Choroid plexus epithelial cell (primary cell): ENCODE results near the gene JAG2.
A peak's percentile ranks its signal among the peaks of the same experiment; 100 is the strongest.

Source experiments
- DNase-seq: peaks from one replicate; pipeline ENCODE4 v3.0.0-alpha.2; 2010; ENCODE audit warnings: low read depth
- H3K4me3 ChIP-seq: 2 replicates; pipeline ENCODE4 v1.5.1; 2011; ENCODE audit warnings: low read depth, mild to moderate bottlenecking, control low read depth, low read length, moderate library complexity
- CTCF ChIP-seq: conservative IDR thresholded peaks from 2 replicates; pipeline ENCODE4 v1.5.1; 2011; ENCODE audit warnings: low read depth, mild to moderate bottlenecking, control low read depth, inconsistent platforms, low read length, moderate library complexity

Gene JAG2

GRCh38 chr14:105093431-105094192 is 75.0 kb downstream of the JAG2 start:
- DNase-seq: peak; percentile 67
- peak overlapping the region; percentile 69 for H3K4me3 ChIP-seq
- peak; percentile 44 for TF ChIP-seq CTCF

GRCh38 chr14:105093038-105093430 is 75.5 kb downstream of the JAG2 start:
- DNase-seq: peak; percentile 45
- peak overlapping the region; percentile 69 for H3K4me3 ChIP-seq
- no peak for TF ChIP-seq CTCF

GRCh38 chr14:105092171-105093037 is 76.2 kb downstream of the JAG2 start:
- peak overlapping the region; percentile 69 for H3K4me3 ChIP-seq
- TF ChIP-seq CTCF: no peak
- DNase-seq: no peak

- no peak overlapping the region for H3K4me3 ChIP-seq
- DNase-seq: no peak
- no peak for TF ChIP-seq CTCF
These were observed 76.9 kb downstream of the JAG2 start for GRCh38 chr14:105091517-105092170.

GRCh38 chr14:105091054-105091516 is 77.5 kb downstream of the JAG2 start:
- TF ChIP-seq CTCF: no peak
- no peak overlapping the region for H3K4me3 ChIP-seq
- no peak for DNase-seq
